Endodermal cell (in vitro differentiated cells): Measurements from ENCODE around the gene CRHR1. TPM values are rescaled to one million over a fixed set of nuclear protein-coding genes. Genes with fewer than 3 reads are reported as not detected.
A peak's percentile ranks its signal among the peaks of the same experiment; 100 is the strongest.

Source experiments
- DNase-seq: peaks from one replicate; pipeline ENCODE4 v3.0.0-alpha.2; 2017
- H3K27ac ChIP-seq: 2 replicates; pipeline ENCODE4 v1.5.1; 2013; ENCODE audit warnings: mild to moderate bottlenecking, low read depth, low read length, moderate library complexity
- H3K27me3 ChIP-seq: 2 replicates; pipeline ENCODE4 v1.6.1; 2013; ENCODE audit warnings: mild to moderate bottlenecking, low read length, moderate library complexity; ENCODE audit not compliant: insufficient read depth, control insufficient read depth, poor library complexity, severe bottlenecking
- H3K36me3 ChIP-seq: 2 replicates; pipeline ENCODE4 v1.7.0; 2013; ENCODE audit warnings: mild to moderate bottlenecking, low read length, moderate library complexity; ENCODE audit not compliant: control insufficient read depth, insufficient read depth
- H3K4me1 ChIP-seq: one replicate; pipeline ENCODE4 v1.7.0; 2013; ENCODE audit warnings: low read length; ENCODE audit not compliant: control insufficient read depth, insufficient read depth
- H3K4me3 ChIP-seq: 2 replicates; pipeline ENCODE4 v1.5.1; 2013; ENCODE audit warnings: mild to moderate bottlenecking, low read length, moderate library complexity
- H3K9ac ChIP-seq: 2 replicates; pipeline ENCODE4 v1.6.1; 2013; ENCODE audit warnings: mild to moderate bottlenecking, low read length, moderate library complexity; ENCODE audit not compliant: poor library complexity, severe bottlenecking; ENCODE audit errors: extremely low read depth
- H3K9me3 ChIP-seq: 2 replicates; pipeline ENCODE4 v1.6.1; 2013; ENCODE audit warnings: mild to moderate bottlenecking, low read length, moderate library complexity; ENCODE audit not compliant: control insufficient read depth
- H3K27ac Mint-ChIP-seq: 2 replicates; pipeline ENCODE4 v1.8.0; 2020; ENCODE audit warnings: mixed read lengths
- H3K27me3 Mint-ChIP-seq: 2 replicates; pipeline ENCODE4 v1.8.0; 2021; ENCODE audit warnings: mild to moderate bottlenecking, mixed read lengths; ENCODE audit not compliant: insufficient read depth
- H3K36me3 Mint-ChIP-seq: 2 replicates; pipeline ENCODE4 v1.8.0; 2020; ENCODE audit warnings: low read depth, mixed read lengths
- H3K4me1 Mint-ChIP-seq: 2 replicates; pipeline ENCODE4 v1.8.0; 2020; ENCODE audit warnings: mixed read lengths
- H3K4me3 Mint-ChIP-seq: 2 replicates; pipeline ENCODE4 v1.8.0; 2020; ENCODE audit warnings: mild to moderate bottlenecking, moderate library complexity, mixed read lengths
- H3K9me3 Mint-ChIP-seq: 2 replicates; pipeline ENCODE4 v1.8.0; 2020; ENCODE audit warnings: mild to moderate bottlenecking, mixed read lengths
- WGBS, 2 experiments: methylation state at CpG; one replicate each; pipeline versions ENCODE4 v1.1.5 to v1.1.7; 2013; ENCODE audit warnings: missing lambda C conversion rate in 2 of 2, mixed read lengths in 1 of 2; ENCODE audit not compliant: insufficient coverage in 1 of 2, insufficient read length in 1 of 2; 5-methylcytosine and 5-hydroxymethylcytosine counted together
- total RNA-seq, 2 donors: library from RNA; stranded (reverse); fragmentation: NEBNext Ultra II Directional in 1 of 2; extraction: Animal tissue kit (Norgen Biotek cat#: 25700) in 1 of 2; gene quantifications; 2 replicates in 1 of 2; 3 replicates in 1 of 2; pipeline ENCODE4 v1.2.1, GENCODE V29; 2021
- TF ChIP-seq, protein P1 (sequence below): fragments of 200-600 bp; sonication (generic); conservative IDR thresholded peaks from 2 replicates; pipeline ENCODE4 v1.5.0; 2021; ENCODE audit warnings: antibody characterized with exemption, mild to moderate bottlenecking

Gene CRHR1
- total RNA-seq, 2 donors from 2014 or later, result 0.81 to 1.8 TPM

GRCh38 chr17:45852535-45853297 is 68.6 kb downstream of the CRHR1 start:
- H3K4me3 ChIP-seq, result no peak overlapping the region
- TF ChIP-seq, protein P1, sequence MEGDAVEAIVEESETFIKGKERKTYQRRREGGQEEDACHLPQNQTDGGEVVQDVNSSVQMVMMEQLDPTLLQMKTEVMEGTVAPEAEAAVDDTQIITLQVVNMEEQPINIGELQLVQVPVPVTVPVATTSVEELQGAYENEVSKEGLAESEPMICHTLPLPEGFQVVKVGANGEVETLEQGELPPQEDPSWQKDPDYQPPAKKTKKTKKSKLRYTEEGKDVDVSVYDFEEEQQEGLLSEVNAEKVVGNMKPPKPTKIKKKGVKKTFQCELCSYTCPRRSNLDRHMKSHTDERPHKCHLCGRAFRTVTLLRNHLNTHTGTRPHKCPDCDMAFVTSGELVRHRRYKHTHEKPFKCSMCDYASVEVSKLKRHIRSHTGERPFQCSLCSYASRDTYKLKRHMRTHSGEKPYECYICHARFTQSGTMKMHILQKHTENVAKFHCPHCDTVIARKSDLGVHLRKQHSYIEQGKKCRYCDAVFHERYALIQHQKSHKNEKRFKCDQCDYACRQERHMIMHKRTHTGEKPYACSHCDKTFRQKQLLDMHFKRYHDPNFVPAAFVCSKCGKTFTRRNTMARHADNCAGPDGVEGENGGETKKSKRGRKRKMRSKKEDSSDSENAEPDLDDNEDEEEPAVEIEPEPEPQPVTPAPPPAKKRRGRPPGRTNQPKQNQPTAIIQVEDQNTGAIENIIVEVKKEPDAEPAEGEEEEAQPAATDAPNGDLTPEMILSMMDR, result peak; percentile 95
- H3K27ac Mint-ChIP-seq, result no peak overlapping the region
- peak; percentile 91 for DNase-seq
- H3K9me3 Mint-ChIP-seq, result no peaks in the 10 kb centered on the region
- no peaks in the 10 kb centered on the region for H3K36me3 ChIP-seq
- H3K4me1 Mint-ChIP-seq, result no peaks in the 10 kb centered on the region
- H3K27me3 ChIP-seq, result peaks cover 24% of the 10 kb centered on the region
- no peak overlapping the region for H3K9ac ChIP-seq
- peaks cover 14% of the 10 kb centered on the region for H3K27me3 Mint-ChIP-seq
- H3K27ac ChIP-seq, result no peak overlapping the region
- H3K9me3 ChIP-seq, result no peaks in the 10 kb centered on the region
- H3K4me1 ChIP-seq, result no peaks in the 10 kb centered on the region
- WGBS, 2 experiments, result 29 to 35% methylated on average over 5 to 12 of the region's 12 CpGs
- no peaks in the 10 kb centered on the region for H3K36me3 Mint-ChIP-seq
- no peak overlapping the region for H3K4me3 Mint-ChIP-seq

- Histone ChIP-seq H3K9ac (no peak overlapping the region), H3K27me3 (peaks cover 24% of the 10 kb centered on the region), H3K9me3 (no peaks in the 10 kb centered on the region), H3K4me3 (no peak overlapping the region), H3K36me3 (no peaks in the 10 kb centered on the region), H3K4me1 (no peaks in the 10 kb centered on the region), H3K27ac (no peak overlapping the region)
- H3K36me3 Mint-ChIP-seq, result no peaks in the 10 kb centered on the region
- DNase-seq, result no peak
- 88% methylated on average over 7 to 9 of the region's 9 CpGs for WGBS, 2 experiments
- H3K27ac Mint-ChIP-seq, result no peak overlapping the region
- H3K27me3 Mint-ChIP-seq, result peaks cover 14% of the 10 kb centered on the region
- no peaks in the 10 kb centered on the region for H3K4me1 Mint-ChIP-seq
- TF ChIP-seq, protein P1, result no peak
- H3K4me3 Mint-ChIP-seq, result no peak overlapping the region
- H3K9me3 Mint-ChIP-seq, result no peaks in the 10 kb centered on the region
These were observed 70.1 kb downstream of the CRHR1 start for GRCh38 chr17:45854209-45854608.

GRCh38 chr17:45855691-45856336 is 71.7 kb downstream of the CRHR1 start:
- no peak overlapping the region for H3K27ac Mint-ChIP-seq
- no peaks in the 10 kb centered on the region for H3K36me3 Mint-ChIP-seq
- Histone ChIP-seq H3K9me3 (no peaks in the 10 kb centered on the region), H3K27ac (no peak overlapping the region), H3K4me1 (no peaks in the 10 kb centered on the region), H3K4me3 (no peak overlapping the region), H3K9ac (no peak overlapping the region), H3K36me3 (no peaks in the 10 kb centered on the region), H3K27me3 (peaks cover 24% of the 10 kb centered on the region)
- H3K27me3 Mint-ChIP-seq, result peaks cover 17% of the 10 kb centered on the region
- H3K4me3 Mint-ChIP-seq, result no peak overlapping the region
- no peaks in the 10 kb centered on the region for H3K9me3 Mint-ChIP-seq
- H3K4me1 Mint-ChIP-seq, result no peaks in the 10 kb centered on the region
- 69 to 70% methylated on average over 1 of the region's 2 CpGs for WGBS, 2 experiments
- no peak for DNase-seq
- TF ChIP-seq, protein P1, result no peak
